HG02970 (cell line): ENCODE measurements around the gene NOX3.

Source experiments
- ATAC-seq: cut with Tn5 transposase; IDR thresholded peaks from one replicate; pipeline ENCODE4 v1.9.1; 2021; ENCODE audit warnings: mild to moderate bottlenecking, moderate library complexity, moderate number of reproducible peaks; ENCODE audit not compliant: unreplicated experiment, low FRiP score

NOX3 gene

DNA sequence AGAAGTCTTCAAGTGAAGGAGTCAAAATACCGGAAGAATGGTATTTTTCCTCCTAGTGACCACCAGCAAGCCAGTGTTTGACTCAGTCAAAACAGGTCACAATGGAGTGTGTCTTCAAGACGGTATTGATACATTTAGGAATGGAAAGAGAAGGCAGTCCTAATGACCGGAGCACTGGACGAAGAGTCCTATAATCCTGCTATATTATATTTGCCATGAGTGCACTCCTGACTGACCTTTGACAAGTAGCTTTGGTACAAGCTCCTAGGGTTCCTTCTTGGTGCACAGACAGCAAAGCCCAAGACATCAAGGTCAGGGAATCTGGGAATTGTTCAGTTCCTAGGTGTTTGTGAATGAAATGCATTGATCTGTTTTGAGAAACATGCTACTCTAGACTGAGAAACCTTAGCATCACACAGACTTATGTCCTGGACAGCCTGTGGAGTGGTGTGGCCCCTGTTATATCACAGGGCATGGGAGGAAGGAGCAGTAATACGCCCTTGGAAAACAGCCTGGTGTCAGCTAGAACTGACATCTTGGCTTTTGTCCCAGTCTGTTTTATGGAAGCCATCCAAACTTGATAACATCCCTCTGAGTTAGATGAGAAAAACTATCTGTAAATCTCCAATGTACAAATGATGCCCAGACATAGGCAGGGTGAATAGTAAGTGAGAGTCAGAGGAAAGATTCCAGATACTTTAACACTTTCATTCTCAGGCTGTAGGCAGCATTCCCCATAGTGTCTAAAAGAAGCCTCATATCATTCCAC lies 18.5 kb downstream of the NOX3 start:
- ATAC-seq: no peak

DNA sequence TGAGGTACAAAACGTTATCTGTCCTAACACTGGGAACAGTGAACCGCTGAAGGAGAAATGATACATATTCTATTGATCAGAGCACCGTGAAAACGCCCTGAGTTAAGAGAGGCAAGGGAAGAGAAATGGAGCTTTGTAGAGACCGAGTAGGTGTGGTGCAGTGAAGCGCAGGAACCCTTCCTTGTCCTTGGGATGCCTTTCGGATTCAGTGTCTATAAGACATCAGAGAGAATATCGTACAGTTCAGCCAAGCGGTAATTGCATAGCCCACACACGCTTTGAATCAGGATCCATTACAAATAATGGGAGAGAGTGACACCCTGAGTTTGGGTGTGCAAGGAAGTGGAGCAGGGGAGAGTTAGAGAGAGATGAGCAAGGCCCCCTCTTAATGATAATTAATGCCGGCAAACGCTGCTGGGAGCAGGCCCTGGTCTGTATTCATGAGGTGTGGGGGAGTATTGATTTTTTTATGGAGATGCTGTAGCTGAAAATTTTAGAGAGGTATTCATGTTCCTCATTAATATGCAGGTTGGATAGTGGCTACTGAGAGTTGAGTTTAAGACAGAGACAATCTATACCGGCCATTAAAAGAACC lies 20.7 kb downstream of the NOX3 start:
- ATAC-seq: no peak

DNA sequence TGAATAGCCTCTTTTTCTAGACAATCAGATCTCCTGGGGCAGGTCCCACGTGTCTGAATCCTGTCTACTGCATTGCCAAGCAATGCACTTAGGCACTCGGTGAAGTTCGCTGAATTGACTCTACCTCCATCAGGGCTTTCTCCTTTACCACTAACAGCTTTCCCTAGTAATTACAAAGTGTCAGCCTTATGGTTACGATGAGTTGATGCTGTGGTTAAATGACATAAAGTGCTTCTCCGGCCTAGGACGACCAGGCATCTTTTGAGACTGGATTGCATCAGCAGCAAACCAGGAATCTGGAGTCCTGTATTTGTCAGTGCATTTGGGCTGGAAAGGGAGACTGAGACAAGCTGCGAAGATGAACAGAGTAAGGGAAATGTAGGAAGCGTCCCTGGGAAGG lies 21.5 kb downstream of the NOX3 start:
- ATAC-seq: no peak

DNA sequence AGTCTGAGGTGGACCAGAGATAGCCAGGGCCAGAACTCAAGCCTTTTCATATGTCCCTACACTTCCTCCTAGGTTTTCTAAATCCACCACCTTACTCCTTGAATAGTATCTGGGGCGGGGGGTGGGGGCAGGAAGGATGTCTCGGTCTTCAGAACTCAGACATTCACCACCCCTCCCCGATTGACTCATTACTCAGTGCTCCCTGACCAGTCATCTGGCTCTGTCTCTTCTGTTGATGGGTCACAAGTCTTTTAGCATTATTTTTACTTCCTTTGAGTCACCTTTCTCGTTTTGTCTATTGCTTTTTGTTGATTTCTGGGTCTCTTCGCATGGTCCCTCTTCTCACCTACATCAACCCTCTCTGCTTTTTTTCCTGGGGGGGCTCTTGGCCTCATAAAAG lies 23.3 kb downstream of the NOX3 start:
- ATAC-seq: no peak

DNA sequence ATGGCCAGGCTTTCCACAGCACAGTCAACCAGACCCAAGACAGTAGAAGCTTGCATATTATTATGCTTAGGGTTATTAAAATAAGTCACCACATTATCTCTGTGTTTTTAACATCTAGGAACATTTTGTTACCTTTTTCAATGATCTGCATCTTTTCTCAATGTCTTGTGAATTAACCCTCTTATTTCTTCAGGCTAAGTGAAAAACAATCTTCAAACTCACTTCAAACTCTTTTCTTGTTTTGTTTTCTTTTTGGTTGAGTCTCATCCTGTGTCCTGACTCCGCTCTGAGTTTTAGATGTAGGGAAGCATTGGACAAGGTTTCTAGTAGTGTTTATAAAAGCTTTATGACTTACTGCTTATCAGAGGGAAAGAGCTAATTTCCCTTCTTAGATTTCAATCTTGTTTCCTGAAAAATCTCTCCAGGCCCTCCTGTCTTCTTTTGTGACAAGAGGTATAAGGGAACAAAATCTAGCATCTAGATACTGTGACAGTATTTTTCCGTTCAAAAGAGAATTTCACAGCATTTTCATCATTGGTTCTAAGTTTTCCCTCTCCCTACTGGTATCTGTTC lies 26.2 kb downstream of the NOX3 start:
- ATAC-seq: no peak

DNA sequence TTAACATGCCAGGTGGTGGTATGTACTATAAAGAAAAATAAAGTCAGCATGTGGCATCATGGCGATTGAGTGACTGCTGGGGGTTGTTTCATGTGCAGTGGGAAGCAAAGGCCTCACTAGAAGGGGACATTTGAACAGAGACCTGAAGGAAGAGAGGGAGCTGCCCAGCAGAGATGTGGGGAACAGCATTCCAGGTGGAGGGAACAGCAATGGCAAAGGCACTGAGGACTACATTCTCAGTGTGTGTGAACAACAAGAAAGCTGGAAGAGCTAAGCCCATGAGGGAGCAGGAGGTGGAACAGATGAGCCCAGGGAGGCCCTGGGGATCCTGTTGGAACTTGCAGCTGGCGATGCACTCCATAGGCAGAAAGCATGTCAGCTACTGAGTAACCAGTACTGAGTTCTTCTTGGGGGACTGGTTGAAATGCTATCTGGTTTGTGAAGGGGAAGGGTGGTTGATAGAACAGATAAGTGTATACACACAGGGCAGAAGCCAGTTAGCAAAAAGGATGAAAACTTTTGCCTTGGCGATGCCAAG lies 29.2 kb downstream of the NOX3 start:
- ATAC-seq: no peak

DNA sequence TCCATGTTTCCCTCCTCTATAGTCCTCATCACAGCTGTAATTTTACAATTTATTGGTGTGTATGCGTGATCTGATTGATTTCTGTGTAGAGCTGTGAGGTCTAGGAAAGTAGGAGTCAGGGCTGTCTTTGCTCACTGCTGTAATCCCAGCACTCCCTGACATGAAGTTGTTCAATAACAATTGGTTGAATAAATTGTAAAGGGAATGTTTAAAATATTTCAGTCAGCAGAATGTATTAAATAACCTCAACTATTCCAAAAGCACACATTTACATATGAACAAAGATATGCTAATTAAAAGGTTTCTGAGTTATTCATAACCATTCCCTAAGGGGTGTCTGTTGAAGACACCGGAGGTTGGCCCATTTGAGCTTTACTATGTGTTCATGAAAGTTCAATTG lies 31.5 kb downstream of the NOX3 start:
- no peak for ATAC-seq

DNA sequence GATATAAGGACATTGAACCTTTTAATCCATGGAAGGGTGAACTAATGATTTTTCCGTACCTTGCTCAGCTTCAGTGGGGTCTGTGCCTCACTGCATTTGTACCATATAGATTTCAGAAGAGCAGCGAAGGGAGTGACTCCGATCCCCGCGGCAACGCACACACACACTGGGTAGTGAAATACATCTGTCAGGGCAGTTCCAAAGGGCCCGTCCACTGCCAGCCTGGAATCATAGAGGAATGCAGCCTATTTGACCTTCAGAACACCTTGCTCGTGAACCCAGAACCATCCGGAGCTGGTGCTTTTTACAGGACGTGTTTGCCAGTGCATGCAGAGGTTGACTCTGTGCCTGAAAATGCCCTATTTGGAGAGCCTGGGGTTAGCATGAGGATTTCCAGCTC lies 33.0 kb downstream of the NOX3 start:
- no peak for ATAC-seq

DNA sequence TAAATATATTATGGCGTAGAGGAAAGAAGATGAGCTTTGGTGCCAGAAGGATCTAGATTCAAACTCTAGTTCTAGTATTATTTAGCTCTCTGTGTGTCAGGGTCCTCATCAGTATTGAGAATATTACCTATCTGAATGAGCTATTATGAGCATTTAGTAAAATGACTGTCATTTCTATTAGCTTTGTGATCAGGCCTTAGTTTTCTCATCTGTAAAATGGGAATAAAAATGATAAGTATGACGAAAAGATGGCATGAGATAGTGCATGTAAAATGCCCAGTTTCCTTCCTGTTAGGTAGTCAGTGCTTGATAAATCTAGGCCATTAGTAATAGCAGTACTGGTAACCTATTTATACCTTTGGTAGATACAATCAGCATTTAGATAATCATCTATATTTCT lies 35.1 kb downstream of the NOX3 start:
- no peak for ATAC-seq

DNA sequence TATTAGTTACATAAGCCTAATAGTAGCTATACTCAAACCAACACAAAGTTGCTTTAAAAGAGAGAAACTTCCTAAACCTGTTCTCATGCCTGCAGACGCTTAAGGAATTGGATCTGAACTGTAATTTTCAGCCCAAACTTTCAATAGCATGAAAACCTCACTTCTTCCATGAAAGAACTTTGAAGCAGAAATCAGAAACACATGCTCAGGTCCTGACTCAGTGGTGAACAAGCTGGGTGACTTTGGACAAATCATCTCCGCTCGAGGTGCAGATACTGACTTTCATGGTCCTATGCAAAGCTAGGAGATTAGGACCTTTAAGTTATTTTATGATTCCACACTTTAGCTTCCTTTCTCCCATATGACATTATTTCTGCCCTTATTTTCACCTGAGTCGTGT lies 36.5 kb downstream of the NOX3 start:
- no peak for ATAC-seq

DNA sequence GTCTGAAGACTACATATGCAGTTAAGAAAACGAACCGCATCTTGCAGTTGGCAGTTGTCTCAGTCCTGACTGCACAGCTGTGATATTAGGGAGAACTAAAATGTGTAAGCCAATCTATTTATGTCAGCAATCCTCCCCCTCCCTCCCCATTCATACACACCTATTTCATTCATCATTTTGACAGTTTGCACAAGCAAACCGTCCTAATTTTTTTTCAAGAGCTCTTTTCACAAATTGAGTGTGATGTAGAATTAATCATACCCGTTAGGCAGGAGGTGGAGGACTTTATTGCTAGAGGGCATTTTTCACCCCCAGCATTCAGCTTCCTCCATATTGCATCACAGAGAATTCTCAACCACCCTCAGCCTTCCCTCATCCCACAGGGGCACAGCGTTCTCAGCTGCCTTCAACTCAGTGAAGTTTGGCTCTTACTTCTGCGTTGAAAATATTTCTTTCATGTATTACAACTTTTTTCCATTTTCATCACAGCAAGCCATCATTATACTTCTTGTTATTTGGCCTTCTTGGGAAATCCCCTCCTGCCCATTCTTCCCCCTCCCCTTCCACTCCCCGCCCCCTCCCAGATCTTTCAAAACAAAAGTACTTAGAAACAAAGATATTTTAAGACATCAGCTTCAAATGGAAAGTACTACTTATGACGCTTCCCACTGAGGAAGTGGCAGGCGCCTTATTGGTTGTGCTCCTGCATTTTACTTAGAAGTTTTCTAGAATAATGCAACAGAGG lies 37.5 kb downstream of the NOX3 start:
- peak; percentile 34 for ATAC-seq

DNA sequence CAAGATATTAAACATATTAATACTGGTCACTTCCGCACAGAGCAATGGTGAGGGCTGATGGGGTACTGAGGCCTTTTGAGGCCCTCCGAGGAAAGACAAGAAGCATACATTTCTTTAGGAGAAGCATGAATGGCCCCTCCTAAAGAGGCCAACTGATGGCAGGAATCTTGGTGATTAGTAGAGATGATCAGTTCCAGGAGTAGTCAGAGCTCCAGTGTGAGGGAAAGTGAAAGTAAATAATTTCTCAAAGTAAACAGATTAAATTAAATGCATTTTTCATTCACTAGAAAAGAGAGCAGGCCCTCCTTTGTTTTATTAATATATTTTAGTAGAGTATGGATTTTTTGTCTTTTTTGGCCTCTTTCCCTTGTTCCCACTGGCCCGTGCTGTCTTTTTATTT lies 38.2 kb downstream of the NOX3 start:
- ATAC-seq: no peak

DNA sequence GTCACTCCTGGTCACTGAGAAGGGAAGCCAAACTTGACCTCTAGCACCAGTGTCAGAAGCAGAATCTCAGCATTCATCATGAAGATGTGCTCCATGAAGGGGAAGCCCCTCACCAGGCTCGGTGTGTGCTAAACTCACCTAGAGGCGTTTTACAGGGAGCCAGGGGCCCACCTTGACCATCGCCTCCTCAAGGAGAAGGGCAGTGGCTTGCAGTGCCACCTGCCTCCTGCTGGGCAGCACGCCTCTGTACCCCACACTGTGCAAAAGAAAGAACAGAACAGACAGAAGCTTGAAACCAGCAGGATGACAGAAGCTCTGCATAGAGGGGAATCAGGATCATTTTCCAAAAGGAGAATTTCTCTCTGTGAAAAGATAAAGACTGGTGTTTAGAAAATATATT lies 39.7 kb downstream of the NOX3 start:
- ATAC-seq: no peak

DNA sequence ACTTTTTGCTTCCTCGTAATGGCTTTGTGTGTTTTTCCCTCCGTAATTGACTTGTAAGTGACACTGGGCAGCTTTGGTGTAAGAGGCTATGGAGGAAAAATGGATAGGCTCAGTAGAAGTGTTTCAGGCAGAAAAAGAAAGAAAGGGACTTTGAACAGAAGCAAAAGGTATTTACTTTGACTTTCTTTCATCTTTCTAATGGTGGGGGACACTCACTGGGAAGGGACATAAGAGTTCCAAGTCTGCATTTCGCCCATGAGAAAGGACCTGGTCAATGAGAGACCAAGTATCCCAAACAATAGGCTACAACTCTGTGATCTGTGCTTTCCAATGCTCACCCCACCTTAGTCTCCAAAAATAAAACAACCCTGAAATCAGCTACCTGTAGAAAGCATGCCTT lies 41.6 kb downstream of the NOX3 start:
- ATAC-seq: no peak

DNA sequence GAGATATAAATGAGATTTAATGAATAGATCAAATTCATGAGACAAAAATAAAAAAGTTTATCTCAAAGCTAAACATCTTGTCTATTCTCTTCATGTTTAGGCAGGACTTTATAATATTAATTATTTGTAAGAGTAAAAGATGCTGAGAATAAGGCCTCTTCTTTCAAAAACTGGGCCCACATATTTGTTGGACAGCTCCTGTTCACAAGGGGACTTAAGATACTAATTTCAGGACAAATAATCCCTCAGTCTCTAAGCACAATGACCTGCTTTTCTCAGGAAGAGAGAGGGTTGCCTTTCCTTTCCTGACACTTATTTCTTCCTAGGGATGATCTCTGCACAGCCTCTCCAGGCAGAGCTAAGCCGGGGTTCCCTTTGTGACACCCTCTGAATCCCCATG lies 43.3 kb downstream of the NOX3 start:
- ATAC-seq: no peak

DNA sequence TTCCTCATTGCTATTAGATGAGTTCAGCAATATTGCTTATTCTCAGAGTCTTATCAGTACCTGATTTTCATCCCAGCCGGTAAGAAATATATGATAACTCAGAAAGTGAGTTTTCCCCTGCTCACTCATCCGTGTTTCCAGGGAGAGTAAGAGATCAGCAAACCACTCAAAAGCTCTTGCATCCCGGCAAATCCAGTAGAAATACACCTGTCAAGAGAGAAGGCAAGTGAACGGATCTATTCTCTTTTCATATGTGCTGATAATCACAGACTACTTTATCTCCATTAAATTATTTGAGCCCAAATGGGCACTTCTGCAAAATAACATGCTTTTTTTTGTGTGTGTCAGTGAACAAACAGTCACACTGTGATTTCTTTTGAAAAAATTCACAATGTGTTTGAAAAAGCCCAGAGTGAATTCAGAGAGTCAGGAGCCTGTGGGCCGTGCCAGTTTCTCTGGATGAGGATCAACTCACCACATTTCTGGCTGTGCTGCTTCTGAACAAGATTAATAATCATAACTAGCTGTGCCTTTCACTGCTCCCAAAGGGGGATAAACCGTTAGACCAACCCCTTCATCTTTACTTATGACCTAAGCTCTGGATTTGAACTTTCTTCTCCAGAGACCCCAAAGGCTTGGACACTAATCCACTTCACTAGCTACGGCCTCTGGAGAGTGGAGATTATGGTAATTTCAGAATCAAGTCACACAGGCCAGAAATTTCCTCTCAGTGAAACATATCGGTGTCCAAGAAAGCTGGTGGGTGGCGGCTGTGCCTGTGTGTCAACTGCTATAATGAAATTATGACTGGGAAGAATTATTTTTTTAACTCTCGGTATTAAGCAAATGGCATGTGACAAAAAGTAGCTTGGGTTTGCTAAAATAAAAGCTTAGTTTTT lies 44.2 kb downstream of the NOX3 start:
- no peak for ATAC-seq

DNA sequence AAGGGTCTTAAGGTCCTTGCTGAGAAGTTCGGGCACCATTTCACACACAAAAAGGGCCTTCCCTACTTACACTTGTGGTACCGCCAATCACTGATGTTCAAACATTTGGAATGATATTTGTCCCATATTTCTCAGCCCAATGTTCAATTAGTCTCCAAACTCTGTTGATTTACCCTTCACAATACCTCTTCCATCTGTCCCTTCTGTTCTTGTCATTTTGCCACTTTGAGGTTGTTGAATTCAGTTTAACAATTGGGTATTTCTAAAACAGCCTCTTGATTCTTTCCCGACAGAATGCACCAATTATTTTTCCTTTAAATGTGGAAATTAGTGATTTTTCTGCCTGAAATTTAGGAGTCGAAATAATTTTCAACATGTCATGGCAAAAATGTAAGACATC lies 46.2 kb downstream of the NOX3 start:
- ATAC-seq: no peak

DNA sequence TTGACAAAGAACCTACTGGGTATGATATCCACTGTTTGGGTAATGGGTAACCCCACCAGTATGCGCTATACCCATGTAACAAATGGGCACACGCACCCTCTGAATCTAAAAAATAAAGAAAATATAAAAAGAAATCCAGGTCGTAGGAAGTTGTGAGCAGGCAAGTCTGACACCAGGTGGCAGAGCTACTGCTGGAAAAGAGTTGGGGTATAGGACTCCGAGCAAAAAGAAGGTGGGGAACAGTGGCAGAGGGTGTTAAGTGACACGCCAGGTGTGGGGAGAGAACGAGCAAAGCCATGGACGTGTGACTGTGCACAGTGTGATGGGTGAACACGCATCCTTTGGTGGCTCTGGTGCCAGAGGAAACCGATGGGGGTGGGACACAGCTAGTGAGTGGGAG lies 46.7 kb downstream of the NOX3 start:
- ATAC-seq: no peak

DNA sequence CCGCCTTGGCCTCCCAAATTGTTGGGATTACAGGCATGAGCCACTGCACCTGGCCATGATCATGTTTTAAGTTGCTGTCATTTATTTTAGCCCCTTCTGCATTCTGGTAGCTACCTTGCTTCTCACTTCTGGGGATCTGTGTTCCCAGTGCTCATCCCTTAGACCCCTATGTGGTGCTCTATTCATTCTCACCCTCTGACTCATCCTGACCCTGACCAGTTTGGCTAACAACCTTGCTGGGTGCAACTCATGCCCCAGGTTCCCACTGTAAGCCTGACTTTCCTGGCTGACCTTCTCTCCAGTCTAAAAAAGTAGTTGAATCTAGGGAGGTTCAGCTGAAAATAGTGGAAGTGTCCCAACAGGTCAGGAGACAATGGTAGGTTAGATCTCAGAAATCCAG lies 47.4 kb downstream of the NOX3 start:
- no peak for ATAC-seq

DNA sequence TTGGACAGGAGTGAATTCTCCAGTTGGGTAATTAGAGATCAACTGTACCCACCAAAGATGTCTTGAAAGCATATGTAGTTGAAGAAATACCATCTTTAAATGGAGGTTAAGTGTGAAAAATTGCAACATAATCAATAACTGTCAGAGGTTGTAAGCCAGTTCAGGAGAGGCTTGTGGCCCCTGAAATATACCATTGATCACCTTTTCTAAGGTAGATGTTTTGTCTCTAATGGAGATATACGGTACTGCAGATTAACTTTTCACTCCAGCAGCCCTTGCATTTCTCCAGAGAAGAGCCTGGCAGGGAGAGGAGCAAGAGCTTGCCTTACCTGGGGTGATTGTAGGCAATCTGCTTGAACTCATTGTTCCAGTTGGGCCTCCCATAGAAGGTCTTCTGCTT lies 48.8 kb downstream of the NOX3 start:
- no peak for ATAC-seq
